Amniotic epithelial cell (primary cell): ENCODE results near the gene TOP2A.

Source experiments
- DNase-seq: peaks from one replicate; pipeline ENCODE4 v3.0.0-alpha.2; 2010; ENCODE audit warnings: low read depth

The TOP2A gene

DNA sequence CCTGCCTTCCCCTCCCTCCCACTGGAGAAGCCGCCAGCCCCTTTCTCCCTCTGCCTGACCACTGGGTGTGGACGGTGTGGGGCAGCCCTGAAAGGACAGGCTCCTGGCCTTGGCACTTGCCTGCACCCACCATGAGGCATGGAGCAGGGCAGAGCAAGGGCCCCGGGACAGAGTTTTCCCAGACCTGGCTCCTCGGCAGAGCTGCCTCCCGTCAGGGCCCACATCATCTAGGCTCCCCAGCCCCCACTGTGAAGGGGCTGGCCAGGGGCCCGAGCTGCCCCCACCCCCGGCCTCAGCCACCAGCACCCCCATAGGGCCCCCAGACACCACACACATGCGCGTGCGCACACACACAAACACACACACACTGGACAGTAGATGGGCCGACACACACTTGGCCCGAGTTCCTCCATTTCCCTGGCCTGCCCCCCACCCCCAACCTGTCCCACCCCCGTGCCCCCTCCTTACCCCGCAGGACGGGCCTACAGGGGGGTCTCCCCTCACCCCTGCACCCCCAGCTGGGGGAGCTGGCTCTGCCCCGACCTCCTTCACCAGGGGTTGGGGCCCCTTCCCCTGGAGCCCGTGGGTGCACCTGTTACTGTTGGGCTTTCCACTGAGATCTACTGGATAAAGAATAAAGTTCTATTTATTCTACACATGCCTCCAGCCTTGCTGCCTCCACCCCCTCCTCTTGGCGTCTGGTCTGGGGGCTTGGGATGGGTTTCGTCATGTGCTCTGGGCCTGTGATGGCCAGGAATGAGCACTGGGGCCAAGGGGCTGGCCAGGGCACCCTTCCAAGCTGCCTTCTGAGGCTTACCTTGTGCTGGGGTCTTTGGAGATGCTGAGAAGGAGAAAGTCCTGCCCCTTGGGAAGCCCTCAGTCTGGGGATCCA, 60.5 kb downstream of the TOP2A start:
- DNase-seq: no peak

DNA sequence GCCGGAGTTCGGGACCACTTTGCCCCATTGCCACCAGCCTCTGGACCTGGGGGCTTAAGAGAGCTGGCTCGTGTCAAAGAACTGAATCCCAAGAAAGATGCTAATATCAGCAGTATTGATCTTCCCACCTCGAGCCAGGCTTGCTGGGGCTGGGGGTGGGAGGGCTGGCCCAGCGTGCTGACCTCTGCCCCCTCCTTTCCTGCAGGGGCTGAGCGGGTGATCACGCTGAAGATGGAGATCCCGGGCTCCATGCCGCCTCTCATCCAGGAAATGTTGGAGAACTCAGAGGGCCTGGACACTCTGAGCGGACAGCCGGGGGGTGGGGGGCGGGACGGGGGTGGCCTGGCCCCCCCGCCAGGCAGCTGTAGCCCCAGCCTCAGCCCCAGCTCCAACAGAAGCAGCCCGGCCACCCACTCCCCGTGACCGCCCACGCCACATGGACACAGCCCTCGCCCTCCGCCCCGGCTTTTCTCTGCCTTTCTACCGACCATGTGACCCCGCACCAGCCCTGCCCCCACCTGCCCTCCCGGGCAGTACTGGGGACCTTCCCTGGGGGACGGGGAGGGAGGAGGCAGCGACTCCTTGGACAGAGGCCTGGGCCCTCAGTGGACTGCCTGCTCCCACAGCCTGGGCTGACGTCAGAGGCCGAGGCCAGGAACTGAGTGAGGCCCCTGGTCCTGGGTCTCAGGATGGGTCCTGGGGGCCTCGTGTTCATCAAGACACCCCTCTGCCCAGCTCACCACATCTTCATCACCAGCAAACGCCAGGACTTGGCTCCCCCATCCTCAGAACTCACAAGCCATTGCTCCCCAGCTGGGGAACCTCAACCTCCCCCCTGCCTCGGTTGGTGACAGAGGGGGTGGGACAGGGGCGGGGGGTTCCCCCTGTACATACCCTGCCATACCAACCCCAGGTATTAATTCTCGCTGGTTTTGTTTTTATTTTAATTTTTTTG, 61.6 kb downstream of the TOP2A start:
- DNase-seq: no peak

GRCh38 chr17:40355123-40355803, 62.4 kb downstream of the TOP2A start:
- DNase-seq: peak; percentile 44

GRCh38 chr17:40354221-40355122, 63.2 kb downstream of the TOP2A start:
- DNase-seq: no peak

GRCh38 chr17:40352779-40353394, 64.8 kb downstream of the TOP2A start:
- no peak for DNase-seq

- no peak for DNase-seq
Measured at GRCh38 chr17:40352237-40352778, 65.4 kb downstream of the TOP2A start.

GRCh38 chr17:40351359-40352236, 66.1 kb downstream of the TOP2A start:
- DNase-seq: no peak

GRCh38 chr17:40350689-40351358, 66.9 kb downstream of the TOP2A start:
- DNase-seq: no peak

GRCh38 chr17:40349895-40350688, 67.6 kb downstream of the TOP2A start:
- DNase-seq: peak; percentile 48

DNA sequence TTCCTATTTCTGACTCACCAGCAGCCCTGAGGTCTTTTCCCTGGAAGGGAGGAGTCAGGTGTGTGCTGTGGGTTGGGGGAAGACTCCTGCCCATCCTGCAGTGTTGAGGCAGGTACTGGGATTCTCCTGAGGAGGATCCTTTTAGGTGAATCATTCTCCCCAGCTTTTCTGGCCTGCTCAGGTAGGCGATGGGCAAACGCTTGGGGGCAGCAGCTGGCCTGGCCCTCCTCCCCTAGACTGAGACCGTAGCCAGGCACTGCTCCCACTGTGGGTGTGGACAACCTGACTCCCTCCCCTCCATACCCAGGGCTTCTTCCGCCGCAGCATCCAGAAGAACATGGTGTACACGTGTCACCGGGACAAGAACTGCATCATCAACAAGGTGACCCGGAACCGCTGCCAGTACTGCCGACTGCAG, 68.2 kb downstream of the TOP2A start:
- no peak for DNase-seq

- DNase-seq: no peak
Measured at GRCh38 chr17:40348562-40349476, 68.9 kb downstream of the TOP2A start.

GRCh38 chr17:40348136-40348504, 69.6 kb downstream of the TOP2A start:
- no peak for DNase-seq

GRCh38 chr17:40347319-40348135, 70.2 kb downstream of the TOP2A start:
- no peak for DNase-seq

GRCh38 chr17:40346765-40347158, 70.9 kb downstream of the TOP2A start:
- no peak for DNase-seq

DNA sequence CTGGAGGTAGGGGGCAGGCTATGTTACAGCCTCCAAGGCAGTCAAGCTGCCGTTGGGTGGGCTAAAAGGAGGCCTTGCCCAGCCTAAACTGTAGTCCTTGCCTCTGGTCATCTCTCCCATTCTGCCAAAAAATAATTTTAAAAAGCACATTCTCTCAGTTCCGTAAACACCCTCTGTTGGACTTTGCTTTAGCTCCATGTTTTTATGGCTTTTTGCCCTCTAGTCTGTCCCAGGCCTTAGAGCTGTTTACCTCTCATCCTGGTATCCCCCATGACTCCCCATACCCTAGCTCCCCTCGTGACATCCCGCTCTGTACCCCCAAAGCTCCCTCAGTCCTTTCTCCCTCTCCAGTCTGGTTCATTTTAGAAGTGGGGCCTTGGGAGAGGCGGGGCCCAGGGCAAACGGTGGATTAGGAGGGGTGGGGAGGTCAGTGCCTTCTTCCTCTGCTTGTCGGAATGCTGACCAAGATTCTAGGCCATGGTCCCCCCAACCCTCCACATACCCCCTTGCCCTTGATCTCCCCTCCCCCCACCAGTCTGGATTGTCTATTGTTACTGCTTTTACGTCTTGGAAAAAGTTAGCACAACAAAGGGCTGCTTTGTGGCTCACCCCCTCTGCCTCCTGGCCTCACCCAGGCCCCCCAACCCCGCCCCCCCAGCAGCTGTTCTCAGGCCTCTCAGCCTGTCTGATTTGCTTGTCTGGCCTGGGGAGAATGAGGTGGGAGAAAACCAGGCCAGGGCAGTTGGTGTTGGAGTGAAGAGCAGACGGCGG, 71.5 kb downstream of the TOP2A start:
- no peak for DNase-seq
